Measurements from ENCODE around the gene NELFB.
A peak's percentile ranks its signal among the peaks of the same experiment; 100 is the strongest.

The NELFB gene

GRCh38 chr9:137268538-137269201 is 13.5 kb downstream of the NELFB start:
- DNase-seq = peak; percentile 42 to 73 (median 61)

GRCh38 chr9:137269231-137269772 is 14.2 kb downstream of the NELFB start:
- no peak for DNase-seq

GRCh38 chr9:137270929-137271695 is 16.0 kb downstream of the NELFB start:
- DNase-seq = no peak

- no peak for DNase-seq
Observed at GRCh38 chr9:137271696-137272076, 16.6 kb downstream of the NELFB start.

- no peak for DNase-seq
Observed at GRCh38 chr9:137272241-137273094, 17.3 kb downstream of the NELFB start.

- DNase-seq = no peak
Observed at GRCh38 chr9:137273095-137273490, 18.0 kb downstream of the NELFB start.

- DNase-seq = no peak
Observed at GRCh38 chr9:137273611-137274320, 18.6 kb downstream of the NELFB start.

GRCh38 chr9:137275203-137275587 is 20.1 kb downstream of the NELFB start:
- DNase-seq = no peak

- DNase-seq = peak; percentile 69 to 81 (median 78)
Observed at GRCh38 chr9:137275588-137276472, 20.7 kb downstream of the NELFB start.

GRCh38 chr9:137276473-137277328 is 21.6 kb downstream of the NELFB start:
- DNase-seq = peak in 2 of 3 donors; percentile 20 to 22

- DNase-seq = peak; percentile 89 to 94 (median 90)
Observed at GRCh38 chr9:137277329-137278041, 22.4 kb downstream of the NELFB start, which contains the start of gene TOR4A. TOR4A (plus strand) TSS chr9:137277726; CDS start chr9:137278690, 964 bp downstream.

GRCh38 chr9:137278061-137278701 is 23.1 kb downstream of the NELFB start:
- DNase-seq = peak; percentile 66 to 77 (median 68)

- DNase-seq = no peak
Observed at GRCh38 chr9:137278721-137279711, 23.9 kb downstream of the NELFB start.

- DNase-seq = no peak
Observed at GRCh38 chr9:137279741-137280473, 24.8 kb downstream of the NELFB start.

GRCh38 chr9:137280474-137281344 is 25.6 kb downstream of the NELFB start:
- peak; percentile 27 to 57 (median 46) for DNase-seq
